Testis (tissue), 2 donors: Measurements from ENCODE around the gene LDLRAD4.

ENCODE experiments used
- POLR2A ChIP-seq: fragments of 450-650 bp; IDR thresholded peaks from one replicate; pipeline ENCODE4 v1.6.1; 2017; ENCODE audit warnings: antibody characterized with exemption, mild to moderate bottlenecking, moderate library complexity
- TF ChIP-seq, protein P1 (sequence below), 3 experiments: fragments of 450-650 bp in 2 of 3; fragments of 200-600 bp in 1 of 3; sonication (generic) in 1 of 3; IDR thresholded peaks; one replicate each; pipeline ENCODE4 v1.5.1; 2016 to 2019; ENCODE audit warnings: antibody characterized with exemption in 3 of 3, mild to moderate bottlenecking in 2 of 3, moderate library complexity in 1 of 3

DNA sequence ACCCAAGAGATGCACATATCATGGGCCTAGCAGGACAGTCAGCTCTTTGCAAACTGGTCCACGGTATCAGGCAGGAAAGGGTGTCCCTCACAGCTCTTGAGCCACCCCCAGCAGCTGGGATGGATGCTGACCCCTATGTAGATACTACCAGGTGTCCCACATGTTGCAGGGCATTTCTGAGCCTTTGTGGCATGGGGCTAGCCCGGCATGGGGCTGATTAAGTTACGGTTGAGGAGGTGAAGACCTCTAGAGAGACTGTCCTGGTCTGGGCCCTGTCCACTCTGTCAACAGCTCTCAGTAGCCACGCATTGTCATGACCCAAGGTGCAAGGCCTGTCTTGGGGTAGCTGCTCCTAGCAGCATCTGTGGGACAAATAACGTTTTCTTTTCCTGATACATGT is 6.7 kb downstream of the LDLRAD4 start:
- TF ChIP-seq, protein P1, sequence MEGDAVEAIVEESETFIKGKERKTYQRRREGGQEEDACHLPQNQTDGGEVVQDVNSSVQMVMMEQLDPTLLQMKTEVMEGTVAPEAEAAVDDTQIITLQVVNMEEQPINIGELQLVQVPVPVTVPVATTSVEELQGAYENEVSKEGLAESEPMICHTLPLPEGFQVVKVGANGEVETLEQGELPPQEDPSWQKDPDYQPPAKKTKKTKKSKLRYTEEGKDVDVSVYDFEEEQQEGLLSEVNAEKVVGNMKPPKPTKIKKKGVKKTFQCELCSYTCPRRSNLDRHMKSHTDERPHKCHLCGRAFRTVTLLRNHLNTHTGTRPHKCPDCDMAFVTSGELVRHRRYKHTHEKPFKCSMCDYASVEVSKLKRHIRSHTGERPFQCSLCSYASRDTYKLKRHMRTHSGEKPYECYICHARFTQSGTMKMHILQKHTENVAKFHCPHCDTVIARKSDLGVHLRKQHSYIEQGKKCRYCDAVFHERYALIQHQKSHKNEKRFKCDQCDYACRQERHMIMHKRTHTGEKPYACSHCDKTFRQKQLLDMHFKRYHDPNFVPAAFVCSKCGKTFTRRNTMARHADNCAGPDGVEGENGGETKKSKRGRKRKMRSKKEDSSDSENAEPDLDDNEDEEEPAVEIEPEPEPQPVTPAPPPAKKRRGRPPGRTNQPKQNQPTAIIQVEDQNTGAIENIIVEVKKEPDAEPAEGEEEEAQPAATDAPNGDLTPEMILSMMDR (IDR thresholded peaks at IDR 0.05), result no peak
- TF ChIP-seq POLR2A, result no peak
